Measurements from ENCODE around the gene ARFIP1.

Gene ARFIP1

GRCh38 chr4:152938237-152938947 is 158.6 kb downstream of the ARFIP1 start:
- H3K4me3 ChIP-seq (ENCODE audit: low read depth, low read length) = no peak overlapping the region
- no peak for DNase-seq (ENCODE audit: low read depth)

DNA sequence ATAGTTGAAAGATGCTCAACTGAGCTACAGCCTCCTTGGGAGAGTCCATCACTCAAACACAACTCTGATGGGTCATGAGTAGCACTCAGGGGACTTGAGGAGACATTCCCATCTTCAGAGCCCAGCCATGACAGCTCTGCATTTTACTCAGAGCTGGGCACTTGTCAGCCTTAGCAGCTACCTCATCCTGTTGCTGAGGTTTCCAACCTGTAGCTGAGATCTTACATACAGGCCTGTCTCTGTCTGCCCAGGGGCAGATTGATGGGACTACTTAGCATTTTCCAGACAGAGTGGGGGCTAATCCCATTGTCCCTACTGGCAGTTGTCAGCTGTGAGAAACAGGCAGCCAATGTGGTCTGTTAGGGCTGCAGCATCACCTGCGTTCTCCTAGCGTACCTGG is 159.9 kb downstream of the ARFIP1 start:
- no peak for DNase-seq (ENCODE audit: low read depth)
- no peak overlapping the region for H3K4me3 ChIP-seq (ENCODE audit: low read depth, low read length)
- TF ChIP-seq POLR2A (IDR thresholded peaks at IDR 0.05; ENCODE audit: extremely low read depth, insufficient read length) = no peak

More at GRCh38 chr4:152938237-152938947, 158.6 kb downstream of the ARFIP1 start:
- TF ChIP-seq POLR2A (IDR thresholded peaks at IDR 0.05; ENCODE audit: extremely low read depth, insufficient read length) (no peak), MAX (IDR thresholded peaks at IDR 0.05; ENCODE audit: low read depth, low read length) (no peak), MYC (IDR thresholded peaks at IDR 0.05; ENCODE audit: low read depth, low read length) (no peak)
- TF ChIP-seq, protein P1, sequence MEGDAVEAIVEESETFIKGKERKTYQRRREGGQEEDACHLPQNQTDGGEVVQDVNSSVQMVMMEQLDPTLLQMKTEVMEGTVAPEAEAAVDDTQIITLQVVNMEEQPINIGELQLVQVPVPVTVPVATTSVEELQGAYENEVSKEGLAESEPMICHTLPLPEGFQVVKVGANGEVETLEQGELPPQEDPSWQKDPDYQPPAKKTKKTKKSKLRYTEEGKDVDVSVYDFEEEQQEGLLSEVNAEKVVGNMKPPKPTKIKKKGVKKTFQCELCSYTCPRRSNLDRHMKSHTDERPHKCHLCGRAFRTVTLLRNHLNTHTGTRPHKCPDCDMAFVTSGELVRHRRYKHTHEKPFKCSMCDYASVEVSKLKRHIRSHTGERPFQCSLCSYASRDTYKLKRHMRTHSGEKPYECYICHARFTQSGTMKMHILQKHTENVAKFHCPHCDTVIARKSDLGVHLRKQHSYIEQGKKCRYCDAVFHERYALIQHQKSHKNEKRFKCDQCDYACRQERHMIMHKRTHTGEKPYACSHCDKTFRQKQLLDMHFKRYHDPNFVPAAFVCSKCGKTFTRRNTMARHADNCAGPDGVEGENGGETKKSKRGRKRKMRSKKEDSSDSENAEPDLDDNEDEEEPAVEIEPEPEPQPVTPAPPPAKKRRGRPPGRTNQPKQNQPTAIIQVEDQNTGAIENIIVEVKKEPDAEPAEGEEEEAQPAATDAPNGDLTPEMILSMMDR (IDR thresholded peaks at IDR 0.05; ENCODE audit: low read depth, low read length) = no peak

DNA sequence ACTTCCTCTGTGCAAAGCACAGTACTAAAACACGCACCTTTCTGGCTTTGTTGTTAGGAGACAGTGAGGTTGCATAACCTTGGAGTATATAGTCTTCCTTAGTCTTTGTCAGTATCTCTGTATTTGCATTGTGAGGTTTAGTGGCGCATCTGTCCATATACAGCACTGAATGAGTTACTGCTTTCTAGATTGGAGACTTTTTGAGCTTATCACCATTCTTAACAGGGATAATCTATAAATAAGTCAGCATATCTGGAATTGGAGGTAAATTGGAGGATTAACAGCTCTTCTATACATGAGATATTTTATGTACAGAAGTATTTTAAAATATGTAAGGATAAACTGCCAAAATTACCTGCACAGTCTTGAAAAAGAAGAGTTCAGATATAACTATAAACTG is 160.7 kb downstream of the ARFIP1 start:
- TF ChIP-seq, protein P1 (IDR thresholded peaks at IDR 0.05; ENCODE audit: low read depth, low read length) = no peak
- H3K4me3 ChIP-seq (ENCODE audit: low read depth, low read length) = no peak overlapping the region
- DNase-seq (ENCODE audit: low read depth) = no peak

GRCh38 chr4:152941411-152941810 is 161.7 kb downstream of the ARFIP1 start:
- TF ChIP-seq, protein P1 (IDR thresholded peaks at IDR 0.05; ENCODE audit: low read depth, low read length) = no peak
- DNase-seq (ENCODE audit: low read depth) = no peak
- no peak overlapping the region for H3K4me3 ChIP-seq (ENCODE audit: low read depth, low read length)

DNA sequence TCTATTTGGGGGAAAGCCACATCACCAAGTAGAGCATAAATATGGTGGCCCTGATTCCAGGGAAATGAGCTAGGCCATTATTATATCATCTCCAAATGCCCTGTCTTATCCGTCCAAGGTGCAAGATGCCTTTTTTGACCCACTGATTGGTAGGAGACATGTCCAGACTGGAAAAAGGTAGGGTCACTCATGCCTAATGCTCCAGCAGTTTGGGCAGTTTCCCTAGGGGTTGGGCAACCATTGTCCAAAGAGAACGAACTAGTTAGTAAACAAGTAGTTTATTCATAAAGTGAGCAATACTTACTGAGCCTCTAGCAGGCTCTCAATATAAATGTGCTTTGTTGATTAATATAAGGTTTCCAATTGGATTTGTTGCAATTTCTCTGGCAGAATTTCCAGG is 162.6 kb downstream of the ARFIP1 start:
- H3K4me3 ChIP-seq (ENCODE audit: low read depth, low read length) = no peak overlapping the region
- DNase-seq (ENCODE audit: low read depth) = no peak
- TF ChIP-seq MAX (IDR thresholded peaks at IDR 0.05; ENCODE audit: low read depth, low read length) (no peak), POLR2A (IDR thresholded peaks at IDR 0.05; ENCODE audit: extremely low read depth, insufficient read length) (no peak), MYC (IDR thresholded peaks at IDR 0.05; ENCODE audit: low read depth, low read length) (no peak)
- TF ChIP-seq, protein P1 (IDR thresholded peaks at IDR 0.05; ENCODE audit: low read depth, low read length) = no peak

GRCh38 chr4:152943672-152944071 is 163.9 kb downstream of the ARFIP1 start:
- TF ChIP-seq MYC (IDR thresholded peaks at IDR 0.05; ENCODE audit: low read depth, low read length) (no peak), POLR2A (IDR thresholded peaks at IDR 0.05; ENCODE audit: extremely low read depth, insufficient read length) (no peak), MAX (IDR thresholded peaks at IDR 0.05; ENCODE audit: low read depth, low read length) (no peak)
- TF ChIP-seq, protein P1 (IDR thresholded peaks at IDR 0.05; ENCODE audit: low read depth, low read length) = no peak
- DNase-seq (ENCODE audit: low read depth) = no peak
- H3K4me3 ChIP-seq (ENCODE audit: low read depth, low read length) = no peak overlapping the region
